Esophagus (tissue), 2 donors: Measurements from ENCODE around the gene KIRREL3. TPM values are rescaled to one million over a fixed set of nuclear protein-coding genes. Genes with fewer than 3 reads are reported as not detected.

Source experiments
- H3K27ac ChIP-seq, 2 donors: one replicate each; pipeline ENCODE4 v1.5.1; 2013; ENCODE audit warnings: low read depth in 2 of 2, mild to moderate bottlenecking in 2 of 2, inconsistent platforms in 1 of 2, low read length in 1 of 2, moderate library complexity in 1 of 2
- H3K27me3 ChIP-seq, 2 donors: one replicate each; pipeline ENCODE4 v1.6.1; 2013; ENCODE audit warnings: low read length in 2 of 2, control low read depth in 1 of 2, mild to moderate bottlenecking in 1 of 2; ENCODE audit not compliant: insufficient read depth in 2 of 2, control insufficient read depth in 1 of 2
- H3K36me3 ChIP-seq, 2 donors: one replicate each; pipeline ENCODE4 v1.6.1; 2013; ENCODE audit warnings: low read length in 1 of 2; ENCODE audit not compliant: control insufficient read depth in 2 of 2, insufficient read depth in 2 of 2
- H3K4me1 ChIP-seq, 2 donors: one replicate each; pipeline ENCODE4 v1.6.1; 2013; ENCODE audit warnings: low read length in 1 of 2; ENCODE audit not compliant: control insufficient read depth in 2 of 2, insufficient read depth in 2 of 2
- H3K4me3 ChIP-seq, 2 donors: one replicate each; pipeline ENCODE4 v1.5.1; 2013; ENCODE audit warnings: low read length in 2 of 2, mild to moderate bottlenecking in 2 of 2, low read depth in 1 of 2, moderate library complexity in 1 of 2
- H3K9me3 ChIP-seq, 2 donors: one replicate each; pipeline ENCODE4 v1.6.1; 2013; ENCODE audit warnings: mild to moderate bottlenecking in 2 of 2, low read depth in 1 of 2, low read length in 1 of 2, moderate library complexity in 1 of 2; ENCODE audit not compliant: control insufficient read depth in 2 of 2, insufficient read depth in 1 of 2
- WGBS, 2 donors: extraction: QIAGEN DNeasy Blood & Tissue Kit; methylation state at CpG; one replicate each; pipeline ENCODE4 v1.1.7; 2013; 5-methylcytosine and 5-hydroxymethylcytosine counted together
- polyA plus RNA-seq, 2 donors: library from polyadenylated mRNA; stranded (reverse); fragments of 200-250 nt; gene quantifications; one replicate each; pipeline ENCODE4 v1.2.3, GENCODE V29; 2013
- donor health status: healthy with polysubstance abuse.
- donor health status: Bipolar disorder and iron deficiency.

KIRREL3 gene
- polyA plus RNA-seq, 2 donors: 0.05 to 0.12 TPM

DNA sequence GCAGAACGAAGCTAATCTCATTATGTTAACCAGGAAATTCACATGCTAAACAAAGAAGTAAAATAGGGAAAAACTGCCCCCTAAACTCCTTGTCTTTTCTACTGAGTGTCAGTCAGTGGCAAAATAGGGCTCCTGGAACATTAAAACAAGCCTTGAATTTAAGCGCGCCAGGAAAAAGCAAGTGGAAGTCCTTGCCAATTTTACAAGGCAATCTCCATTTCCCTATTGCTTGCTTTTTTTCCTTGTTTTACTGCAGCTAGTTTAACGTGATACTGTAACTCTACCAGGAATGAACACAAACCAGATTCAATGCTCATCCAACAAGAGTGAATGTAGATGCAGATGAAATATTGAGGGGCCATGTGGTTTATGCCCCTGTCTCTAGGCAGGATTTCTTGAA is 28.1 kb upstream of the KIRREL3 start:
- Histone ChIP-seq H3K4me1 (no peaks in the 10 kb centered on the region), H3K4me3 (no peak overlapping the region), H3K27ac (no peak overlapping the region), H3K27me3 (no peaks in the 10 kb centered on the region), H3K36me3 (no peaks in the 10 kb centered on the region), H3K9me3 (no peaks in the 10 kb centered on the region)
- WGBS, 2 donors: 63 to 67% methylated on average over 4 of the region's 4 CpGs

GRCh38 chr11:127027789-127028188 is 27.2 kb upstream of the KIRREL3 start:
- WGBS, 2 donors: 69 to 74% methylated on average over 5 of the region's 5 CpGs
- no peaks in the 10 kb centered on the region for H3K36me3 ChIP-seq
- H3K27ac ChIP-seq: no peak overlapping the region
- no peaks in the 10 kb centered on the region for H3K4me1 ChIP-seq
- H3K9me3 ChIP-seq: no peaks in the 10 kb centered on the region
- H3K27me3 ChIP-seq: no peaks in the 10 kb centered on the region
- H3K4me3 ChIP-seq: no peak overlapping the region

DNA sequence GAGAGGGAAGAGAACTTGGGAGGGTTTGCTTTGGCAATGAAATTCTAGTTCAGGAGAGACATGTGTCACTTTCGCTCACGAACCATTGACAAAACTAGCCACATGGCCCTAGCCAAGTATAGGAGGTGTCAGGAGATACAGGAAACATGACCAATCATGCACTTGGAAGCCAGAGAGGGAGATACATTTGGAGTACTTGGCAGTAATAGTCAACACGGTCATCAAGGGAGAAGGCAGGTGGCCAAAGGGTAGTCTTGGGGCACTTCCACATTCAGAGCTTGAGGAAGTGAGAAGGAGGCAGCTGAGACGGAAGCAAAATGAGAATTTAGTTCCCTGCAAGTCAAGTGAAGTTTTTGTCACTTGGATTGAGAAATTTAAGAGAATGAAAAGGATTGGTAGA is 26.4 kb upstream of the KIRREL3 start:
- WGBS, 2 donors: 59 to 69% methylated on average over 4 of the region's 4 CpGs
- no peaks in the 10 kb centered on the region for H3K36me3 ChIP-seq
- H3K27me3 ChIP-seq: no peaks in the 10 kb centered on the region
- H3K4me1 ChIP-seq: no peaks in the 10 kb centered on the region
- H3K9me3 ChIP-seq: no peaks in the 10 kb centered on the region
- no peak overlapping the region for H3K4me3 ChIP-seq
- no peak overlapping the region for H3K27ac ChIP-seq

- no peak overlapping the region for H3K27ac ChIP-seq
- no peaks in the 10 kb centered on the region for H3K4me1 ChIP-seq
- no peak overlapping the region for H3K4me3 ChIP-seq
- no peaks in the 10 kb centered on the region for H3K9me3 ChIP-seq
- H3K27me3 ChIP-seq: no peaks in the 10 kb centered on the region
- WGBS, 2 donors: 58 to 63% methylated on average over 2 of the region's 2 CpGs
- H3K36me3 ChIP-seq: no peaks in the 10 kb centered on the region
These were observed 23.4 kb upstream of the KIRREL3 start for GRCh38 chr11:127023991-127024390.

DNA sequence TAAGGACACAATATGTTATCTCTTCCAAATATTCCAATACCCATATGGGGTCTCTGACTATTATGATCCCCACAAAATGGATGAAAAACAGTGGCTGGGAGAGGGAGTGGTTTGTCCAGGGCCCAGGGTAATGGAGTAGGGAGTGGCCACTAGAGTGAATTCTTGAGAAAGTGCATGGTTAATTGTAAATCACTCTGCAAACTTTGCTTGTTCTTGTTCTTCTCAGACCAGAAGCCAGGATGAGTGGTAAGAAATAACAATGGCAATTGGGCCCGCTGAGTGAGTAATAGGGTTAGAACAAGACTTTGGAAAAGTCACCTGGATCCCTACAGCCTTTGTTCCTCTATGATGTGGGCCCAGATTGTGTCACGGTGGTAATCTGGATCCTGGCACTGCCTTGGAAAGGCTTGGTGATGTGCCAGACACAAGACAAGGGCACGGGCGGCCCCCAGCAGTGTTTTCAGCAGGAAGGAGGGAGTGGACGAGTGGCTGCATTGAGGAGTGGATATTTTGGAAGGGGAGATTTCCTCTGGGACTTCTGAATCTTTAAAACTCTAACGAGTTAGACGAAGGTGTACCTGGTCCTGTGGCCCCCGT is 18.2 kb upstream of the KIRREL3 start:
- 67 to 77% methylated on average over 8 of the region's 8 CpGs for WGBS, 2 donors
- Histone ChIP-seq H3K4me1 (no peaks in the 10 kb centered on the region), H3K27me3 (no peaks in the 10 kb centered on the region)

GRCh38 chr11:127017482-127017881 is 16.9 kb upstream of the KIRREL3 start:
- Histone ChIP-seq H3K4me3 (no peak overlapping the region), H3K27me3 (no peaks in the 10 kb centered on the region), H3K4me1 (no peaks in the 10 kb centered on the region), H3K27ac (no peak overlapping the region), H3K9me3 (no peaks in the 10 kb centered on the region), H3K36me3 (no peaks in the 10 kb centered on the region)
- 43 to 47% methylated on average over 7 of the region's 7 CpGs for WGBS, 2 donors

More for the DNA sequence above, 18.2 kb upstream of the KIRREL3 start:
- H3K9me3 ChIP-seq: no peaks in the 10 kb centered on the region
- H3K27ac ChIP-seq: no peak overlapping the region
- H3K36me3 ChIP-seq: no peaks in the 10 kb centered on the region
- H3K4me3 ChIP-seq: no peak overlapping the region

DNA sequence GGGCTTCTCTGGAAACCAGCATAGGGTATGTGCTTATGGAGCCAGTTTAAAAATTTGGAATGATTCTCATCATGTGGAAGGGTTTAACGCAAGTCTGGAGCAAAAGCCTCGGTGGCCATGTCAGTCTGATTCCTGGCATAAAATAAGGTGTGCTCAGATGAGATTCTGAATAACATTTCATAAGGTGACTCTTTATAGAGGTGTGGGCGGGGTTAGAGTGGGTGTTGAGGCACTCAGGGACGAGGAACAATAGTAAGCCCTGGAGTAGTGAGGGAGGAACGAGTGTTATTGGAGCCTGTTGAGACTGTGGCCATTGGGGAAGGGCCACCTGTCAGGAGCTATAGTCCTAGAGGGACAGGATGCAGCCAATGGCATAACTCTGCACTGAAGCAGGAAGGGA is 13.0 kb upstream of the KIRREL3 start:
- H3K36me3 ChIP-seq: no peaks in the 10 kb centered on the region
- no peak overlapping the region for H3K27ac ChIP-seq
- H3K4me3 ChIP-seq: no peak overlapping the region
- no peaks in the 10 kb centered on the region for H3K9me3 ChIP-seq
- H3K4me1 ChIP-seq: no peaks in the 10 kb centered on the region
- H3K27me3 ChIP-seq: no peaks in the 10 kb centered on the region
- WGBS, 2 donors: 68 to 70% methylated on average over 5 of the region's 5 CpGs

GRCh38 chr11:127006311-127006710 is 5.7 kb upstream of the KIRREL3 start:
- no peaks in the 10 kb centered on the region for H3K9me3 ChIP-seq
- no peak overlapping the region for H3K27ac ChIP-seq
- H3K36me3 ChIP-seq: no peaks in the 10 kb centered on the region
- peaks cover 0 to 4% of the 10 kb centered on the region in 2 donors for H3K4me1 ChIP-seq
- WGBS, 2 donors: 63 to 74% methylated on average over 2 of the region's 2 CpGs
- peaks cover 6 to 12% of the 10 kb centered on the region in 2 donors for H3K27me3 ChIP-seq
- H3K4me3 ChIP-seq: no peak overlapping the region

DNA sequence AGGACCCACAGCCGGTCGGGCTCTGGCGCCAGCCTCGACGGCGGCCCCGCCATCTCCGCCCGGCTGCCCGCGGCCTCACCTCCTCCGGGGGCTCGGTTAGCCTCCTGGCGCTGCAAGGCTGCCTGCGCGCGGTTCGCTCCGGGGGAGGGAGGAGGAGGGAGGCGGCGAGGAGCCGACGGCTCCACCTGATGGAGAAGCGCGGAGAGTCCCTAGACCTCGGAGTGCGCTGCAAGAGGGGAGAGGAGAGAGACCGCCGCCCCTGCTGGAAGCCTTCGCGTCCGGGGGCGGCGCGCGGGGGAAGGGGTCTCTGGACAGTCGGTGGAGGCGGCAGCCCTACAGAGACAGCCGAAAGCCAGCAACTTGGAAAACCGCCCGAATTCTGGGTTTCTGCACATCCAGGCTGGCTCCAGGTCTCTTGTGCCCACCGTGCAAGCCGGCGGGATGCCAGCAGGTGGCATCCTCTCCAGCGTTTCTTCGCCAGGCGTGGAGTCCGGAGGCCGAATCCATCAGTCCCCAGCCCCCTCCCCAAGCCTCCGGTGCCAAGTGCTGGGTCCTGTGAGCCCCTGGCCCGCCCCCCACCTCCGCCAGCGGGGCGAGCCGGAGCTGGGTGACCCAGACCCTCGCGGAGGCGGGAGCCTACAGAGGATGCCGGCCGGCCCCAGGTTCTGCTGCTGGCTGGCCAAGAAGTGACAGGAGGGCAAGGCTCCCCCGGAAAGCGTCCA is 2.9 kb upstream of the KIRREL3 start:
- no peaks in the 10 kb centered on the region for H3K9me3 ChIP-seq
- no peak overlapping the region for H3K4me3 ChIP-seq

More for the DNA sequence above, 2.9 kb upstream of the KIRREL3 start:
- WGBS, 2 donors: 3 to 4% methylated on average over 53 to 62 of the region's 62 CpGs
- H3K27ac ChIP-seq: no peak overlapping the region
- peaks cover 12 to 13% of the 10 kb centered on the region in 2 donors for H3K27me3 ChIP-seq
- H3K36me3 ChIP-seq: no peaks in the 10 kb centered on the region
- H3K4me1 ChIP-seq: peaks cover 0 to 4% of the 10 kb centered on the region in 2 donors
